Inferior parietal cortex (tissue), 1 donor: ENCODE measurements around the gene AGRP.
"Not testable (repeated sequence)": the region's sequence is repeated elsewhere in the genome, so short reads cannot be mapped to it uniquely, and the experiment has no call there.

Experiments used
- DNase-seq: peaks from one replicate; pipeline ENCODE4 v3.0.0-alpha.2; 2016; ENCODE audit errors: extremely low spot score

Gene AGRP, protein sequence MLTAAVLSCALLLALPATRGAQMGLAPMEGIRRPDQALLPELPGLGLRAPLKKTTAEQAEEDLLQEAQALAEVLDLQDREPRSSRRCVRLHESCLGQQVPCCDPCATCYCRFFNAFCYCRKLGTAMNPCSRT

DNA sequence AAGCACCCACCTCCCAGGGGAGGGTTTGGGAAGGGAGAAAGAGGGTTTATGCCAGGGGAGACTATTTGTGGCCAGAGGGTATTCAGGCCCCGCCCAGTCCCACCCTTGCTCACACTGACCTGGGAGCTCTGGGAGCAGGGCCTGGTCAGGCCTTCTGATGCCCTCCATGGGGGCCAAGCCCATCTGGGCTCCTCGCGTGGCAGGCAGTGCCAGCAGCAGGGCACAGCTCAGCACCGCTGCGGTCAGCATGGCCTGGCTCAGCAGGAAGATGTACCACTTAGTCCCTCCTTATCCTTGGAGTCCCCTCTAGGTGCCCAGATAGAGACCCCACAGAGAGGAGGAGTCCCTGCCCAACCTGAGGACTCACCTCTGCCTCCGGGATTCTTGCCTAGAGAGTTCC, at the start of gene AGRP:
Gene AGRP (minus strand): TSS at position 398 of the 400 bp plus-strand sequence. CDS start 149 bp downstream, at position 249.
- no peak for DNase-seq

DNA sequence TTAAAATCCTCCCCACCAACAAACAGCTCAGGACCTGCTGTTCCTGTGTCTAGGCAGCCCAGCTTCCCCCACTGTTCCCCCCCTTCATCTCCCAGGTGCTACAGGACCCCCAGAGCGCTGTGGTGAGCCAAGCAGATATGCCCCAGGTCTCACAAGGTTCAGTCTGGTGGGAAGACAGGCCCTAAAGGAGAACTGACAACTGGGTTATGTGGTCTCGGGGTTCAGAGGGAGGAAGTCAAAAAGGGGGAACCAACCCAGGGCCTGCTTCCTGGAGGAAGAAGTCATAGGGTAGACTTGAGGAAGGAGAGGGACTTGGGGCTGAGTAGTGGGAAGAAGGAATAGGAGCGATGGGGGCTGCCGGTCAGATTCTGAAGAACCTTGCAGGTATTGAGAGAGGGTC, 47.9 kb upstream of the AGRP start:
- no peak for DNase-seq

DNA sequence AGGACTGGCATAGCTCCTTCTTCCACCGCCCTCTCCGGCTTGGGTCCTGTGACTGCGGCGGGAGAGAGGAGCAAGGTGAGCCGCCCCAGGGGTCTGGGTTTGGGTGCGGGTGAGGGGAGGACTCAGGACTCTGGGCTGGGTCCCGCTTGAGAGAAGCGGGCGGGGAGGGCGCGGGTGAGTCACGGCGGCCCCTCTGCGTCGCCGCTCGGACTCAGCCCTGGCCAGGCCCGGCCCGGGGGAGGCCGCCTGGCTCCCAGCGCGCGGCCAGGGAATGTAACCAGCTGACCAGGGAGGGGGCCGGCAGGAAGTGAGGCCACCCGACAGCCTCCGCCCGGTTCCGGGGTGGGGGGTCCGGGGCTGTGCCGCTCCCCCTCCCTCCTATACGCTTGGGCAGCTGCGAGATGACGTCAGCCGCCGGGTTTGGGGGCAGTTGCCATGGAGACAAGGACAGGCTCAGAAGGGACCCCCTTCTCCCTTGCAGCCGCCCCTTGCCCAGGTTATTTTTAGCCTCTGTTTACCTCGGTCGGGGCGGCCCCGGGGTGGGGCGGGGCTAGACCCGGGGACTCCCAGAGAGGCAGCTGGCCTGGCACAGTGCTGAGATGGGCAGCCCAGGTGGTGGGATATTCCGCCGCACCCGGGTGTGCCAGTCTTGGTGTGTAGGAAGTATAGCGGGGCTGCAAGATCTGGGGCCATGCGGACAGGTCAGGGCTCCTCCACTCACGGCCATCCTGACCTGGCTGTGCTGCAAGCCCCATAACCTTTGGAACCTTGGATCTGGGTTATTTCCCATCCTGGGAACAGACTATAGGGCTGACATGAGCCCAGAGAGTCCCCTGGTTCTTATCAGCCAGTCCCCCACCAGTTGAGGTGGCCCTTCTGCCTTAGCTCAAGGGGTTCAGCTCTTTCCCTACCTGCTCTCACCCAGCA, 46.9 kb upstream of the AGRP start:
- no peak for DNase-seq

DNA sequence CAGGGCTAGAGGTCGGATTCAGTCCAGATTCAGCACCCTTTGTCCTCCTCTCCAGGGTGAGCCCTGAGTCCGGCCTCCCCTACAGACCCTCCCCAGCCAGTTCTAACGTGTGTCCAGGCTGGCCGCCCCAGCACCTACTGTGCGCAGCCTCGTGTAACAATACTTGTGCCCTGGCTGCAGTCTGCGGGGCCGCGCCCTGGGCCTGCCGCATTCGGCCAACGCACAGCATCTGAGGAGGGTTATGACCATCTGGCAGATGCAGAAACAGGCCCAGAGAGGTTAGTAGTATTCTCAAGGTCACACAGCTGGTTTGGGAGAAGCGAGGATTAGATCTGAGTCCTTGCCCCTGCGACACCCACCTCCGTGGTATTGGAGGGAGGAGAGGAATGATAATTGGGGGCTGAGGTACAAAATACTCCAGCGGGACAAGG, 46.2 kb upstream of the AGRP start:
- no peak for DNase-seq

DNA sequence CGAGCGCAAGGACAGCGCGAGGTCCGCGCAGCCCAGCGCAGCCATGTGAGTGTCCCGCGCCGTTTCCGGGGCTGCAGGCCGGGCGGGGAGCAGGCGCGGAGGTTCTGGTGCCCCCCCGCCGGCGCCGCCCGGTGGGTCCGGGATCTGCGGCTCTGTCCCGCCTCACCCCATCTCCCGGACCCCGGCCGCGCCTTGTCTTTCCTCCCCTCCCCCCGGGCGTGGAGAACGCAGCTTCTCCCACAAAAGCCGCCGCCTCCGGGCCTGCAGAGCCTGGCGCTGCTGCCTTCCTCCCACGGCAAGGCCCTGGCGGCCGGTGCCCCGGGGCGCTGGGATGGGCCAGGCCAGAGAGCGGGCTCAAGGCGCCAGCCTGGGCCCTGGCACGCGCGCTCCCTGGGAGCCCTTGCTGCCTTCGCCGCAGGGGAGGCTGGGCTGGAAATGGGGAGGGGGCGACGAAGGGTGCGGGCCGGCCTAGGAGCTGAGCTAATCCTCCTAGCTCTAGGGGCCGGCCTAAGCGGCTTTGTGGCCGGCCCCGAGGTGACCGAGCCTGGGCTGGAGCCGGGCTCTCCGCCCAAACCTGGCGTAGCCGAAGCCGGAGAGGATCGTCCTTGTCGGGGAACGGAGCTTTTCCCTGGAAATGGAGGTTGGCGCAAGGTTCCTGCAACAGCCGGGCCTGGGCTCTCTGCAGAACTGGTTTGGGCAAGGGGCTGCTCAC, 45.7 kb upstream of the AGRP start:
- DNase-seq = no peak

DNA sequence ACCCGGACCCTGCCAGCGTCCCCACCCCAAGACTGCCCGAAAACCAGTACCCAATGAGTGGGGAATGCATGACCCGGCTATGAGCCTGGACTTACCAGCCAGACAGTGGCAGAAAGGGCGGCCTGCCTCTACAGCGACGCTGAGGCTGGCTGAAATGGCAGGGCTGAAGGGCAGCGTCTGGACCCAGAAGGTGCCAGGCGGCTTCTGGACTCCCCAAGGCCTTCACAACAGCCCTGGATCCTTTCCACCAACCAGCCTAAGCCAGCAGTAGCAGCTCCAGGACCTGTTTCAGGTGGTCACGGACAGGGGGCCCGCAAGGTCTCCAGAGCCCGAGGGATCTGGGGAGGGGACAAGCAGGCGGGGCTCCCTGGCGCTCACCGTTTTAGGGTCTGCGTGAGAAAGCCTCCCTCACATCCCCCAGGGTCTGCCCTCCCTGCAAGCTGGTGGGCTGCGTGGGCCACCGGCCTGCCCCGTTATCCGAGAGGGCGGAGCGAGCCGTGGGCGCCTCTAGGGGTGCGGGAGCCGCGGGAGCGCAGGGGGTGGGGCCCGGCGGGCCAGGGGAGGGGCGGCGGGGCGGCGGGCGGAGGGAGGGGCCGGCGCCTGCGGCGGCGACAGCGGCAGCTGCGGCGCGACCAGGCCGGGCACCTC, 45.0 kb upstream of the AGRP start, which contains the start of gene RIPOR1:
Gene RIPOR1 (plus strand): TSS at position 608 of the 648 bp plus-strand sequence. CDS start 9,618 bp downstream, outside the sequence.
- no peak for DNase-seq

DNA sequence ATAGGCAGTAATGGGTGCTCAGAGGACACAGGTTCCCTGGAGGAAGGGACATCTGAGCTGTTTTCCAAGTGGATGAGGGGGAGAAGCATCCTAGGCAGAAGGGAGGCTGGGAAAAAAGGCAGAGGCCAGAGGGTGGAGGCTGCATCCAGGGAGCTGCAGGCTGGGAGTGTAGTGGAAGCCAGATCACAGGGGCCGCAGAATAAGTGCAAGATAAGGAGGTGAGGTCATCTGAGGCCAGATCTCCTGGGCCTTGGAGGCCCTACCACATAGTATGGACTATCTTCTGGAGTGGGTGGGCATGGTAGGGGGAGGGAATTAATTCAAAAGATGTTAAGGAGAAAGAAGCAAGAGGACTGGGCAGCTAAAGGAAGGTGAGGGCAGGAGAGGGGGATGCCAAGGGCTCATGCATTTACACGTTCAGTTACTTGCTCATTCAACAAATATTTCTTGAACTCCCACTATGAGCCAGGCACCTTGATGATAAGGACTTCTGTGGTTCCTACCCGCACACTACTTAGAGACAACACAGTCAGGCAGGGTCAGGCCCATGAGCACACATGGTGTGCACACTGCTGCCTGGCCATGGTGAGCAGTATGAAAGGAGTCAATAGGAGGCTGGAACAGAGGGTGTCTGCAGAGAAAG, 42.9 kb upstream of the AGRP start:
- DNase-seq = no peak

DNA sequence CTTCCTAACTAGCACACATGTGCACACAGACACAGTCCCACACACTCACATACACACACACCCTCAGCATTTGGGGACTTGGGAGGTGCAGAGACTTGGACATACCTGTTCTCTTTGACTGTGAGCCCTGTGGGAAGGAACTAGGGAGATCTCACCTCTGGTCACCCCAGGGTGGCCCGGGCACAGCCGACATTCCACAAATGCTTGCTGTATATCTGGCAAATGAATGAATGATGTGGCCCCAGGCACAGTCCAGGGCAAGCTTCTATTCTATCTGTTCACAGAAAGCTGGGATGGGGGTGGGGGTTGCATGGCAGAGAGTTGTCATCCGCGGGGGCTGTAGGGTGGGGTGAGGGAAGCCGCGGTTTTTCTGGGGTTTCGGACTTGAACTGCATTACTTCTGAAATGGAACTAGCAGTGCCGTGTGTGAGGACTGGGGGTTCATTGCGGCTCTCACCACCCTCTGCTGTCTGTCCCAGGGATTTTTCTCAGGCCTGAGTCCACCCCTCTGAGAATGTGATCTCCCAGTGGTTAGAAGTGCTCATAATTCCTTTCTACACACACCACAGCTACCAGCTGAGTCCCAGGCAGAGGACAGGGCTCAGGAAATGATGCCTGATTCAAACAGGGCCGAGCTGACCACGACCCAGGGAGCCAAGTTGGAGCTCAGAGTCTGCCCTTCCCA, 42.0 kb upstream of the AGRP start:
- DNase-seq = no peak

DNA sequence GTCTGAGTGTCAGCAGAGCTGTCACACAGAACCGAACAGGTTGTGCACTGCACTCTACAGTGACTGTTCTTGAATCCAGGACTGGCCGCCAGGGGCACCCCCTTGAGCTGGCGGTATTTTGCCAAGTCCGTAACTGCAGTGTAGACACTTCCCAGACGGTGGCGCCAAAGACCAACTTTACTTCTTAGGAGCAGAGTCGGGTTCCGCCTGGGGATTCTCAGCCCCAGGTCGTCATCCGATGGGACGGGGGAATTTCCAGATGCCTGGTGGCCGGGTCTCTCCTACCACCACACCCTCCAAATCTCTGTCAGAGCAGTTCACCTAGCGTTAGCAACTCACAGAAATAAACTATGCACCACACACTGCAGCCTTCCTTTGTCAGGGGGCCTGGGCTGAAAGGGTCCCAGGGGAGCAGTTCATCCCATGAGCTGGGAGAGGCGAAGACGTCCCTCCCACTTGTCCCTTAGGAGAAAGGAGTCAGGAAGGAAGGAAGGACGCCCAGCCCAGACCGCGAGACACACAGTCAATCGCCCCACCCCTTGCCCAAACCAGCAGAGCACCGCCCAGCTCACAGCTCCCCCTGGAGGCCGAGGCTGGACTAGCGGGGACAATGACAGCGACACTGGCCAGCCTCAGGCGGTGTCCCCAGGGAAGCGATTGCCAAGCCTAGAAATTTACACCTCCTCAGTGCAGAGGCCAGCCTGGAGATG, 37.9 kb upstream of the AGRP start:
- peak; percentile 99 for DNase-seq

DNA sequence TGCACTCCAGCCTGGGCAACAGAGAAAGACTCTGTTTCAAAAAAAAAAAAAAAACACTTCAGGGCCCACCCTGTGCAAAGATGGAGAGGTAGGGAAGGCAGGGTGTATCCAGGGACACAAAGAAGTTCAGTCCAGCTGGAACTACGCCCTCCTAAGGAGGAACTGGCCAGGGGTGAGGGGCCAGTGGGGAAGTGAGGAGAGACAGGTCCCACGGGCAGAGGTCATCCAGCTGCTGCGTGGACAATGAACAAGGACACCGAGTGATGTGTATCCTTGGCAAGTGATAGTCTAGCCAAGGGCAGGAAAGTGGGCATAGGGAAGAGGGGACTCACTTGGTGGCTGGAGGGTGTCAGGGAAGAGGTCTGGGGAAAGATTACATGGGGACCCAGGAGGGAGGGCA, 35.9 kb upstream of the AGRP start:
- no peak for DNase-seq

DNA sequence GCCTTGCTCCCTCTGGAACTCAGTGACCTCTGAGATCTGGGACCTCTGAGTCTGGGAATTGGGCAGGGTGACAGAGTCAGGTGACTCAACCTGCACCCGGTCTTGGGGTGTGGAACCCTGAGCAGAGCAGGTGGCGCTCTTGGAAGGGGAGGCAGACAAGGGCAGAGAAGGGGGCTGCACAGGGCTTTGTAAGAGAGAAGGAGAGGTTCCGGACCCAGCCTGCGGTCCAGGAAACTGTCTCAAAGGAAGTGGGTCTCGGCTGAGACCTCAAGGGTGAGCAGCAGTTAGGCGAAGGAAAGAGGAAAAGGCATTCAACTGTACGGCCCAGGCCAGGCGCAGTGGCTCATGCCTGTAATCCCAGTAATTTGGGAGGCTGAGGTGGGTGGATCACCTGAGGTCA, 35.3 kb upstream of the AGRP start:
- no peak for DNase-seq

DNA sequence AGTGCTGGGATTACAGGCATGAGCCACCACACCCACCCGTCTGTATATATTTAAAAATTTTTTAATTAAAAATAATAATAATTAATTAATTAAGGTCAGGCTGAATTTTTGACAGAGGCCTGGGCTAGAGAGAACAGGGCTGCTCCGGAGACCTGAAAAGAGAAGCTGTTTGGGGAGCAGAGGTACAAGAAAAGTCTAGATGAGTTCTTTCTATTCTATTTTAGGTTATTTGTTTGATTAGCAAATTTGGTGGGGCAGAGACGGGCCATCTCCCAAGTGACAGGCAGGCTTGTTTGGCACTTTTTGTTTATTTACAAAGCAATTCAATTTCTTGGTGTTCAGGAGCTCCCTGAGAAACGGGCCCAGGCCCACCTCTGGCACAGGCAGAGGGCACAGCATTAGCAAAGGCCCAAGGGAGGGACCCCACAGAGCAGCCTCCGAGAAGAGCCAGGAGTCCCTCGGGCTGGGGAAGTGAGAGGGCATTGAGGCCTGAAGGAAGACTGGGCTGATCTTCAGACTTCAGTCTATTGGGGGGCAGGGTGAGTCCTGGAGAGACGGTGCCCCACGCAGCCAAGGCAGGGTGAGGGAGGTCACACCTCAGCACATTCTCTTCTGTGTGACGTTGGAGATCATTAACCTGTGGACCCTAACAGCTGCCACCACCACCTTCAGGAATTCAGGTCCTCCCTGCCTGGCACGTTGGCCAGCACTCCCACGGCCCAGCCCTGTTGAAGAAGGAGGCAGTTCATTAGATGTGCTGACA, 34.5 kb upstream of the AGRP start:
- no peak for DNase-seq

DNA sequence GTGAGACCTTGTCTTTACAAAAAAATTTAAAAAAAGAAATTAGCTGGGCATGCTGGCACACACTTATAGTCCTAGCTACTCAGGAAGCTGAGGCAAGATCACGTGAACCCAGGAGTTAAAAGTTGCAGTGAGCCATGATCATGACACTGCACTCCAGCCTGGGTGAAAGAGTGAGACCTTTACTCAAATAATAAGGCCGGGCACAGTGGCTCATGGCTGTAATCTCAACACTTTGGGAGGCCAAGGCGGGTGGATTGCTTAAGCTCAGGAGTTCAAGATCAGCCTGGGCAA, 33.8 kb upstream of the AGRP start:
- no peak for DNase-seq

DNA sequence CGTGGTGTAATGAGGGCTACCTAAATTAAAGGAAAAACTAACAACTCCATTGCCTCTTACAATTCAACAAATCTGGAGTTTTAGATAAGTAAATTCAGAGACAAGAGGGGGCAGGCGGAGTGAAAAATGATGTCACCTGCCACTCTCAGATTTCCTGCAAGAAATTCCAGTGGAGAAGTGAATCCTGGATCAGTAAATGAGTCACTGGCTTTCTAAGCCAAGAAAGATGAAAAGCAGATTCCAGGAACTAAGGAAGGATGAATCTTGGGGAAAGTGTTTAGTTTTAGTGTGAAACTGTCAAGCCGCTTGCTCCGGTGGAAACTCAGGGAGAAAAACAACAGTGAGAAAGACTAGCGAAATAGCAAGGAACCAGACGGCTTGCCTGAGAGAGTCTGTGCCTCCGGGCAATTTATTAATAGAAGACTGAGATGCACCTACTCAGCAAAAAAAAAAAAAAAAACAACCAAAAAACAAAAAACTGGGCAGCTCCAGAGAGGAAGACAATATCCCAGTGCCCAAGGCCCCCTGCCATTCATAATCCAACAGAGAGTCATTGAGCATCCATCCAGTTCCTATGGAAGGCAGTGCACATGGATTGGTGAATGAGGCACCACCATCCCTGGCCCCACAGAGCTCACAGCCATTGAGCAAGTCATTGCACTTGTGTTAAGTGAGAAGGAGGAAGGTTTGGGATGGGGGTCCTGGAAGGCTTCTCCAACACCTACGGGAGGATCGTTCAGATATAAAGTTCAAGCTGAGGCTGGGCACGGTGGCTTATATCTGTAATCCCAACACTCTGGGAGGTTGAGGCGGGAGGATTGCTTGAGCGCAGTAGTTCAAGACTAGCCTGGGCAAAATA, 33.2 kb upstream of the AGRP start:
- no peak for DNase-seq

DNA sequence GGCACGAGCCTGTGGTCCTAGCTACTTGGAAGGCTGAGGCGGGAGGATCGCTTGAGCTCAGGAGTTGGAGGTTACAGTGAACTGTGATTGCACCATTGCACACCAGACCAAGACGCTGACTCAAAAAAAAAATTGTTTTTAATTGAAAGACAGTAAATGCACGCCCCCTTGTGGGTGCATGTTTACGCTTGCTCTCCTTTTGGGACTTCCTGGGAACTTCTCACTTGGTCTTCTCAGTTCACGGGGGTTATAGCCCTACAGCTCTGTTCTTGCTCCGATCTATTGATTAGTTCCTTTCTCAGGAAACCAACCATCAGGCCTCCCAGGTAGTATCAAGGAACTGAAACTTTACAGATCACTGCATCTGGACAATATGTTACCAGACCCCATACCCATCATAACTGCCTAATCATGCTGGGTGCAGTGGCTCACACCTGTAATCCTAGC, 31.1 kb upstream of the AGRP start:
- DNase-seq = peak; percentile 77

DNA sequence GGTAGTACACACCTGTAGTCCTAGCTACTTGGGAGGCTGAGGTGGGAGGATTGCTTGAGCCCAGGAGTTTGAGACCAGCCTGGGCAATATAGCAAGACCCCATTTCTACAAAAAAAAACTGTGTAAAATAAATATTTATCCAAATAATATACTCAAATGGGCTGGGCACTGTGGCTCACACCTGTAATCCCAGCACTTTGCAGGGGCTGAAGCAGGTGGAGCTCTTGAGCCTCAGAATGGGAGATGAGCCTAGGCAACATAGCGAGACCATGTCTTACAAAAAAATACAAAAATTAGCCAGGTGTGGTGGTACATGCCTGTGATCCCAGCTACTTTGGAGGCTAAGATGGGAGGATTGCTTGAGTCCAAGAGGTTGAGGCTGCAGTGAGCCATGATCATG, 30.5 kb upstream of the AGRP start:
- not testable (repeated sequence) for DNase-seq

DNA sequence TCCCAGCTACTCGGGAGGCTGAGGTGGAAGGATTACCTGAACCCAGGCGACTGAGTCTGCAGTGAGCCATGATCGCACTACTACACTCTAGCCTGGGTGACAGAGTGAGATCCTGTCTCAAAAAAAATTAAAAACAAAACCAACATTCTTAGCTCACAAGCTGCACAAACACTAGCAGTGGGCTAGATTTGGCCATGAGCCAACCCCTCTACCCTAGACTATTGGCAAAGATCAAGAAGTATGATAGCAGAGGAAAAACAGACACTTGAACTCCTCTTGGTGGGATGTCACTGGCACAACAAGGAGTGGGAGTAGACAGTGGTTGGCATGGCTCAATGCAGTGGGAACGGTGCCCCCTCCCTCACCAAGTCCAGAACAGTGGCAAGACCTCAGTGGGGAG, 25.7 kb upstream of the AGRP start:
- no peak for DNase-seq

DNA sequence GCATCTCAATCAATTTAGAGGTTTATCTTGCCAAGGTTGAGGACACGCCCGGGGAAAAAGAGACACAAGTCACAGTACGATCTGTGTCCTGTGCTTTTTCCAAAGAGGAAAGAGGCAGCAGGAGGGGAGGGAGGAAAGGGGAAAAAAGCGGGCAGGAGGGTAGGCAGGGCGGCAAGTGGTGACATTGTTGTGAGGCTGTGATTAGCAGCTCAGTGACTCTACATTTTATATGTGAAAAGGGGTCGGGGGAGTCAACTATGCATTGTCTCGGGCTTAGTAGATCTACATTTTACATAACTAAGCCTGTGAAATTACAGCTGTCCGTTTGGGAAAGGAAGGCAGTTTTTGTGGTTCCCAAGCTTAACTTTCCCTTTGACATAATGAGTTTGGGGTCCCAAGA, 23.1 kb upstream of the AGRP start:
- DNase-seq = no peak
